COR-L47 (cell line): ENCODE measurements around the gene BTBD6.
A peak's percentile ranks its signal among the peaks of the same experiment; 100 is the strongest.

Experiments used
- DNase-seq: peaks from one replicate; lab custom pipeline; 2025; lab: John Stamatoyannopoulos, UW

BTBD6 gene

GRCh38 chr14:105248368-105249181 is at the start of gene BTBD6:
Gene BTBD6, plus strand, starts transcription at chr14:105248533. Its CDS starts 179 bp downstream, at chr14:105248712.
- peak; percentile 96 for DNase-seq

- DNase-seq = no peak
These were observed 49.7 kb upstream of the BTBD6 start for GRCh38 chr14:105198588-105198987.

- DNase-seq = no peak
These were observed 49.2 kb upstream of the BTBD6 start for GRCh38 chr14:105199093-105199492.

- DNase-seq = no peak
These were observed 48.3 kb upstream of the BTBD6 start for GRCh38 chr14:105200074-105200473.

GRCh38 chr14:105200641-105201040 is 47.7 kb upstream of the BTBD6 start:
- DNase-seq = no peak

- no peak for DNase-seq
These were observed 47.0 kb upstream of the BTBD6 start for GRCh38 chr14:105201156-105201924.

- no peak for DNase-seq
These were observed 46.3 kb upstream of the BTBD6 start for GRCh38 chr14:105201925-105202513.

- peak; percentile 31 for DNase-seq
These were observed 45.2 kb upstream of the BTBD6 start for GRCh38 chr14:105203057-105203531.

GRCh38 chr14:105203701-105204100 is 44.6 kb upstream of the BTBD6 start:
- no peak for DNase-seq

- no peak for DNase-seq
These were observed 44.0 kb upstream of the BTBD6 start for GRCh38 chr14:105204206-105204930.

GRCh38 chr14:105204931-105205672 is 43.2 kb upstream of the BTBD6 start:
- DNase-seq = no peak

GRCh38 chr14:105205673-105206208 is 42.6 kb upstream of the BTBD6 start:
- peak; percentile 69 for DNase-seq

- DNase-seq = no peak
These were observed 41.5 kb upstream of the BTBD6 start for GRCh38 chr14:105206873-105207272.

- peak; percentile 12 for DNase-seq
These were observed 40.9 kb upstream of the BTBD6 start for GRCh38 chr14:105207460-105207901.

- DNase-seq = no peak
These were observed 40.2 kb upstream of the BTBD6 start for GRCh38 chr14:105207996-105208737.

- no peak for DNase-seq
These were observed 39.6 kb upstream of the BTBD6 start for GRCh38 chr14:105208738-105209075.

GRCh38 chr14:105209091-105209490 is 39.2 kb upstream of the BTBD6 start:
- no peak for DNase-seq

- DNase-seq = no peak
These were observed 38.7 kb upstream of the BTBD6 start for GRCh38 chr14:105209646-105210045.

GRCh38 chr14:105210266-105211025 is 37.9 kb upstream of the BTBD6 start:
- no peak for DNase-seq
